Panc1 (cell line): ENCODE results near the gene ZNF521. TPM values are rescaled to one million over a fixed set of nuclear protein-coding genes. Genes with fewer than 3 reads are reported as not detected.

Experiments used
- ATAC-seq: fragments of 200-7000 bp; cut with Tn5 transposase; 2 replicates; pipeline ENCODE4 v1.9.1; 2020; ENCODE audit warnings: mild to moderate bottlenecking, moderate library complexity
- BruUV-seq: library from RNA; stranded (reverse); fragments of 400-500 nt; replicated peaks from 2 replicates; lab custom pipeline; 2021; lab: Mats Ljungman, UMichigan
- CTCF ChIA-PET: fragments of 300-600 bp; sonication (Branson Sonifier 250); formaldehyde crosslinking; loops from one replicate; lab custom pipeline; 2022; ENCODE audit warnings: antibody characterized with exemption; lab: Charles Lee
- POLR2A ChIA-PET: fragments of 300-600 bp; sonication (Branson Sonifier 250); formaldehyde crosslinking; loops from one replicate; lab custom pipeline; 2022; ENCODE audit warnings: antibody characterized with exemption; lab: Charles Lee
- DNase-seq: peaks from one replicate; pipeline ENCODE4 v3.0.0-alpha.2; 2010; ENCODE audit warnings: low read depth, low spot score
- H3K27ac ChIP-seq: 2 replicates; pipeline ENCODE4 v1.5.1; 2011; ENCODE audit warnings: mild to moderate bottlenecking, low read length, inconsistent platforms
- H3K27me3 ChIP-seq: fragments of 200-500 bp; sonication (Bioruptor generic); 2 replicates; pipeline ENCODE4 v1.6.0; 2014; ENCODE audit warnings: low read length, inconsistent platforms; ENCODE audit not compliant: control insufficient read depth, insufficient read depth
- H3K36me3 ChIP-seq: fragments of 200-500 bp; sonication (Bioruptor generic); 2 replicates; pipeline ENCODE4 v1.5.1; 2014; ENCODE audit warnings: inconsistent platforms, mild to moderate bottlenecking, low read length, moderate library complexity; ENCODE audit not compliant: control insufficient read depth, insufficient read depth
- H3K4me1 ChIP-seq: 2 replicates; pipeline ENCODE4 v1.5.1; 2011; ENCODE audit warnings: inconsistent platforms, mild to moderate bottlenecking, low read length, moderate library complexity; ENCODE audit not compliant: control insufficient read depth, insufficient read depth
- H3K4me3 ChIP-seq, 2 experiments: 2 replicates each; pipeline ENCODE4 v1.5.1; 2011 to 2012; ENCODE audit warnings: low read depth in 2 of 2, low read length in 2 of 2, mild to moderate bottlenecking in 2 of 2, inconsistent platforms in 1 of 2, moderate library complexity in 1 of 2
- H3K9me3 ChIP-seq: fragments of 200-500 bp; sonication (Bioruptor generic); 2 replicates; pipeline ENCODE4 v1.5.1; 2014; ENCODE audit warnings: low read depth, mild to moderate bottlenecking, inconsistent platforms, low read length, moderate library complexity; ENCODE audit not compliant: control insufficient read depth, insufficient read depth
- CTCF ChIP-seq: fragments of 450-650 bp; IDR thresholded peaks from 2 replicates; pipeline ENCODE4 v1.5.1; 2017; ENCODE audit warnings: mild to moderate bottlenecking
- POLR2AphosphoS5 ChIP-seq: IDR thresholded peaks from 2 replicates; pipeline ENCODE4 v1.6.1; 2012; ENCODE audit warnings: mild to moderate bottlenecking, low read depth, low read length, moderate library complexity
- SIN3A ChIP-seq: IDR thresholded peaks from 2 replicates; pipeline ENCODE4 v1.6.1; 2012; ENCODE audit warnings: low read depth, mild to moderate bottlenecking, low read length, moderate library complexity, borderline replicate concordance; ENCODE audit not compliant: insufficient read depth
- TCF7L2 ChIP-seq: IDR thresholded peaks from 2 replicates; pipeline ENCODE4 v1.6.1; 2011; ENCODE audit warnings: mild to moderate bottlenecking, low read depth, low read length, inconsistent platforms
- in situ Hi-C: cut with HindIII; loops from 2 replicates; pipeline ENCODE4 v1.10.0; 2016; ENCODE audit warnings: low sequenced_read_pairs, low pct_unique_long_range_greater_than_20kb
- intact Hi-C: fragments of 100-400 bp; cut with micrococcal nuclease; formaldehyde crosslinking; loops from one replicate; pipeline ENCODE4 v1.10.0; 2022; ENCODE audit not compliant: unreplicated experiment
- total RNA-seq: library from RNA; stranded (reverse); gene quantifications from one replicate; pipeline ENCODE4 v1.2.1, GENCODE V29; 2021; ENCODE audit not compliant: unreplicated experiment
- TF ChIP-seq, protein P1 (sequence below), 2 experiments: IDR thresholded peaks; 2 replicates each; pipeline ENCODE4 v1.6.1; 2011 to 2012; ENCODE audit warnings: low read depth in 2 of 2, control low read depth in 1 of 2, low read length in 1 of 2, mild to moderate bottlenecking in 1 of 2, moderate library complexity in 1 of 2; ENCODE audit not compliant: insufficient read depth in 1 of 2

ZNF521 gene
- total RNA-seq, 1 experiment from 2014 or later: 0.15 TPM

GRCh38 chr18:25289001-25289631 lies 62.9 kb downstream of the ZNF521 start:
- ATAC-seq (no peak), DNase-seq (no peak)
- Histone ChIP-seq H3K9me3 (no peaks in the 10 kb centered on the region), H3K27me3 (peaks cover 4% of the 10 kb centered on the region; the same call in 1 of the 2 replicates), H3K36me3 (no peaks in the 10 kb centered on the region), H3K4me1 (no peaks in the 10 kb centered on the region), H3K27ac (no peak overlapping the region), H3K4me3 (no peak overlapping the region)
- CTCF ChIA-PET: no interaction called here
- intact Hi-C loops: no loop called here
- BruUV-seq: no TSS peak
- in situ Hi-C loops: no loop called here
- TF ChIP-seq SIN3A (no peak), POLR2AphosphoS5 (no peak), CTCF (no peak)
- POLR2A ChIA-PET: no interaction called here

GRCh38 chr18:25288340-25288938 lies 63.5 kb downstream of the ZNF521 start:
- Histone ChIP-seq H3K27me3 (peaks cover 4% of the 10 kb centered on the region; the same call in 1 of the 2 replicates), H3K27ac (no peak overlapping the region), H3K9me3 (no peaks in the 10 kb centered on the region), H3K4me1 (no peaks in the 10 kb centered on the region), H3K4me3 (no peak overlapping the region), H3K36me3 (no peaks in the 10 kb centered on the region)
- in situ Hi-C loops: no loop called here
- ATAC-seq: no peak
- intact Hi-C loops: no loop called here
- no peak for DNase-seq
- POLR2A ChIA-PET: no interaction called here
- TF ChIP-seq TCF7L2: no peak
- TF ChIP-seq SIN3A: no peak
- TF ChIP-seq, protein P1, sequence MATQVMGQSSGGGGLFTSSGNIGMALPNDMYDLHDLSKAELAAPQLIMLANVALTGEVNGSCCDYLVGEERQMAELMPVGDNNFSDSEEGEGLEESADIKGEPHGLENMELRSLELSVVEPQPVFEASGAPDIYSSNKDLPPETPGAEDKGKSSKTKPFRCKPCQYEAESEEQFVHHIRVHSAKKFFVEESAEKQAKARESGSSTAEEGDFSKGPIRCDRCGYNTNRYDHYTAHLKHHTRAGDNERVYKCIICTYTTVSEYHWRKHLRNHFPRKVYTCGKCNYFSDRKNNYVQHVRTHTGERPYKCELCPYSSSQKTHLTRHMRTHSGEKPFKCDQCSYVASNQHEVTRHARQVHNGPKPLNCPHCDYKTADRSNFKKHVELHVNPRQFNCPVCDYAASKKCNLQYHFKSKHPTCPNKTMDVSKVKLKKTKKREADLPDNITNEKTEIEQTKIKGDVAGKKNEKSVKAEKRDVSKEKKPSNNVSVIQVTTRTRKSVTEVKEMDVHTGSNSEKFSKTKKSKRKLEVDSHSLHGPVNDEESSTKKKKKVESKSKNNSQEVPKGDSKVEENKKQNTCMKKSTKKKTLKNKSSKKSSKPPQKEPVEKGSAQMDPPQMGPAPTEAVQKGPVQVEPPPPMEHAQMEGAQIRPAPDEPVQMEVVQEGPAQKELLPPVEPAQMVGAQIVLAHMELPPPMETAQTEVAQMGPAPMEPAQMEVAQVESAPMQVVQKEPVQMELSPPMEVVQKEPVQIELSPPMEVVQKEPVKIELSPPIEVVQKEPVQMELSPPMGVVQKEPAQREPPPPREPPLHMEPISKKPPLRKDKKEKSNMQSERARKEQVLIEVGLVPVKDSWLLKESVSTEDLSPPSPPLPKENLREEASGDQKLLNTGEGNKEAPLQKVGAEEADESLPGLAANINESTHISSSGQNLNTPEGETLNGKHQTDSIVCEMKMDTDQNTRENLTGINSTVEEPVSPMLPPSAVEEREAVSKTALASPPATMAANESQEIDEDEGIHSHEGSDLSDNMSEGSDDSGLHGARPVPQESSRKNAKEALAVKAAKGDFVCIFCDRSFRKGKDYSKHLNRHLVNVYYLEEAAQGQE (IDR thresholded peaks at IDR 0.05; ENCODE audit: insufficient read depth in 1 of 2, low read depth in 2 of 2, low read length in 1 of 2): no peak
- no peak for TF ChIP-seq CTCF
- no peak for TF ChIP-seq POLR2AphosphoS5
- CTCF ChIA-PET: interaction anchor here (0.7 kb wide), 1 partner anchor 30 kb away, joined by 7 read pairs; no protein-coding TSS in a partner anchor
- no TSS peak for BruUV-seq
